AG09319 (cell line): ENCODE measurements around the gene ZNF155.

Source experiments
- DNase-seq: peaks from one replicate; pipeline ENCODE4 v3.0.0-alpha.2; 2010; ENCODE audit warnings: low read depth; ENCODE audit errors: extremely low read depth
- CTCF ChIP-seq: IDR thresholded peaks from 2 replicates; pipeline ENCODE4 v1.5.1; 2011; ENCODE audit warnings: low read depth, mild to moderate bottlenecking, inconsistent platforms, low read length, moderate library complexity

Gene ZNF155

GRCh38 chr19:44010468-44010867 is 26.5 kb downstream of the ZNF155 start:
- TF ChIP-seq CTCF, result no peak
- DNase-seq, result no peak

- TF ChIP-seq CTCF, result no peak
- no peak for DNase-seq
Observed at GRCh38 chr19:44019498-44019897, 35.5 kb downstream of the ZNF155 start.

- no peak for DNase-seq
- no peak for TF ChIP-seq CTCF
Observed at GRCh38 chr19:44021221-44021620, 37.2 kb downstream of the ZNF155 start.

GRCh38 chr19:44024900-44025216 is 40.9 kb downstream of the ZNF155 start:
- TF ChIP-seq CTCF, result no peak
- no peak for DNase-seq

- peak; percentile 59 for DNase-seq
- TF ChIP-seq CTCF, result no peak
Observed at GRCh38 chr19:44025217-44025936, 41.4 kb downstream of the ZNF155 start, which contains the start of gene ZNF222. ZNF222 (plus strand) TSS chr19:44025379; CDS start chr19:44025437, 58 bp downstream.

GRCh38 chr19:44026622-44027021 is 42.6 kb downstream of the ZNF155 start:
- no peak for TF ChIP-seq CTCF
- DNase-seq, result no peak

- no peak for DNase-seq
- TF ChIP-seq CTCF, result no peak
Observed at GRCh38 chr19:44032001-44032610, 48.1 kb downstream of the ZNF155 start.
